WTC11 (cell line): ENCODE data around the gene RFLNA.
"Not testable (repeated sequence)": the region's sequence is repeated elsewhere in the genome, so short reads cannot be mapped to it uniquely, and the experiment has no call there.

ENCODE experiments used
- IRF2 ChIP-seq: sonication (generic); formaldehyde crosslinking; IDR thresholded peaks from 2 replicates; pipeline ENCODE4 v1.8.0; 2022; ENCODE audit warnings: low read depth, missing genetic modification reagents, borderline replicate concordance
- JUN ChIP-seq: sonication (generic); formaldehyde crosslinking; IDR thresholded peaks from 2 replicates; pipeline ENCODE4 v1.8.0; 2023; ENCODE audit warnings: mild to moderate bottlenecking, missing genetic modification reagents
- NFE2L1 ChIP-seq: sonication (generic); formaldehyde crosslinking; IDR thresholded peaks from 2 replicates; pipeline ENCODE4 v1.8.1; 2023; ENCODE audit warnings: missing genetic modification reagents
- NFYB ChIP-seq: sonication (generic); formaldehyde crosslinking; conservative IDR thresholded peaks from 2 replicates; pipeline ENCODE4 v1.8.0; 2022; ENCODE audit warnings: low read depth, missing genetic modification reagents
- SP1 ChIP-seq: sonication (generic); formaldehyde crosslinking; conservative IDR thresholded peaks from 2 replicates; pipeline ENCODE4 v1.8.1; 2022; ENCODE audit warnings: missing genetic modification reagents
- TEAD4 ChIP-seq: sonication (generic); formaldehyde crosslinking; IDR thresholded peaks from 2 replicates; pipeline ENCODE4 v1.8.0; 2022; ENCODE audit warnings: mild to moderate bottlenecking, missing genetic modification reagents
- ZNF121 ChIP-seq: sonication (generic); formaldehyde crosslinking; IDR thresholded peaks from 2 replicates; pipeline ENCODE4 v1.8.0; 2023; ENCODE audit warnings: missing genetic modification reagents
- ZNF138 ChIP-seq: sonication (generic); formaldehyde crosslinking; conservative IDR thresholded peaks from 2 replicates; pipeline ENCODE4 v1.8.1; 2022; ENCODE audit warnings: mild to moderate bottlenecking, moderate library complexity, missing genetic modification reagents
- TF ChIP-seq, protein P1 (sequence below): sonication (generic); formaldehyde crosslinking; IDR thresholded peaks from 2 replicates; pipeline ENCODE4 v1.8.1; 2023; ENCODE audit warnings: mild to moderate bottlenecking, moderate library complexity, missing genetic modification reagents
- TF ChIP-seq, protein P2 (sequence below): fragments of 200-600 bp; IDR thresholded peaks from 2 replicates; pipeline ENCODE4 v1.8.0; 2022; ENCODE audit warnings: antibody characterized with exemption
- TF ChIP-seq, protein P3 (sequence below): sonication (generic); formaldehyde crosslinking; IDR thresholded peaks from 2 replicates; pipeline ENCODE4 v1.8.0; 2022; ENCODE audit warnings: mild to moderate bottlenecking, missing genetic modification reagents

DNA sequence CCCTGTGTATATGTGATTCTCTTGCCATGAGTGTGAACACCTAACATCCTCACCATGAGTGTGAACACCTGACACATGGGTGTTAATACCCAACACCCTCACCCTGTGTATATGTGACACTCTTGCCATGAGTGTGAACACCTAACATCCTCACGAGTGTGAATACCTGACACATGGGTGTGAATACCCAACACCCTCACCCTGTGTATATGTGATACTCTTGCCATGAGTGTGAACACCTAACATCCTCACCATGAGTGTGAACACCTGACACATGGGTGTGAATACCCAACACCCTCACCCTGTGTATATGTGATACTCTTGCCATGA is 28.1 kb downstream of the RFLNA start:
- TF ChIP-seq TEAD4; JUN (CRISPR knock-in tag); NFYB (CRISPR knock-in tag); IRF2 (CRISPR knock-in tag); SP1 (CRISPR knock-in tag); ZNF138 (CRISPR knock-in tag); NFE2L1 (CRISPR knock-in tag); ZNF121 (CRISPR knock-in tag): not testable (repeated sequence)
- TF ChIP-seq, protein P1, sequence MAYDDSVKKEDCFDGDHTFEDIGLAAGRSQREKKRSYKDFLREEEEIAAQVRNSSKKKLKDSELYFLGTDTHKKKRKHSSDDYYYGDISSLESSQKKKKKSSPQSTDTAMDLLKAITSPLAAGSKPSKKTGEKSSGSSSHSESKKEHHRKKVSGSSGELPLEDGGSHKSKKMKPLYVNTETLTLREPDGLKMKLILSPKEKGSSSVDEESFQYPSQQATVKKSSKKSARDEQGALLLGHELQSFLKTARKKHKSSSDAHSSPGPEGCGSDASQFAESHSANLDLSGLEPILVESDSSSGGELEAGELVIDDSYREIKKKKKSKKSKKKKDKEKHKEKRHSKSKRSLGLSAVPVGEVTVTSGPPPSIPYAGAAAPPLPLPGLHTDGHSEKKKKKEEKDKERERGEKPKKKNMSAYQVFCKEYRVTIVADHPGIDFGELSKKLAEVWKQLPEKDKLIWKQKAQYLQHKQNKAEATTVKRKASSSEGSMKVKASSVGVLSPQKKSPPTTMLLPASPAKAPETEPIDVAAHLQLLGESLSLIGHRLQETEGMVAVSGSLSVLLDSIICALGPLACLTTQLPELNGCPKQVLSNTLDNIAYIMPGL: not testable (repeated sequence)
- TF ChIP-seq, protein P2, sequence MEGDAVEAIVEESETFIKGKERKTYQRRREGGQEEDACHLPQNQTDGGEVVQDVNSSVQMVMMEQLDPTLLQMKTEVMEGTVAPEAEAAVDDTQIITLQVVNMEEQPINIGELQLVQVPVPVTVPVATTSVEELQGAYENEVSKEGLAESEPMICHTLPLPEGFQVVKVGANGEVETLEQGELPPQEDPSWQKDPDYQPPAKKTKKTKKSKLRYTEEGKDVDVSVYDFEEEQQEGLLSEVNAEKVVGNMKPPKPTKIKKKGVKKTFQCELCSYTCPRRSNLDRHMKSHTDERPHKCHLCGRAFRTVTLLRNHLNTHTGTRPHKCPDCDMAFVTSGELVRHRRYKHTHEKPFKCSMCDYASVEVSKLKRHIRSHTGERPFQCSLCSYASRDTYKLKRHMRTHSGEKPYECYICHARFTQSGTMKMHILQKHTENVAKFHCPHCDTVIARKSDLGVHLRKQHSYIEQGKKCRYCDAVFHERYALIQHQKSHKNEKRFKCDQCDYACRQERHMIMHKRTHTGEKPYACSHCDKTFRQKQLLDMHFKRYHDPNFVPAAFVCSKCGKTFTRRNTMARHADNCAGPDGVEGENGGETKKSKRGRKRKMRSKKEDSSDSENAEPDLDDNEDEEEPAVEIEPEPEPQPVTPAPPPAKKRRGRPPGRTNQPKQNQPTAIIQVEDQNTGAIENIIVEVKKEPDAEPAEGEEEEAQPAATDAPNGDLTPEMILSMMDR: not testable (repeated sequence)
- TF ChIP-seq, protein P3, sequence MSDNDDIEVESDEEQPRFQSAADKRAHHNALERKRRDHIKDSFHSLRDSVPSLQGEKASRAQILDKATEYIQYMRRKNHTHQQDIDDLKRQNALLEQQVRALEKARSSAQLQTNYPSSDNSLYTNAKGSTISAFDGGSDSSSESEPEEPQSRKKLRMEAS: not testable (repeated sequence)
